GM12801 (cell line): ENCODE results near the gene PVALEF.

Source experiments
- CTCF ChIP-seq: IDR thresholded peaks from one replicate; pipeline ENCODE4 v1.5.1; 2011; ENCODE audit warnings: control low read depth; ENCODE audit not compliant: insufficient read length; ENCODE audit errors: extremely low read depth

The PVALEF gene

GRCh38 chr17:81142301-81143199 is 22.8 kb upstream of the PVALEF start:
- TF ChIP-seq CTCF: no peak

- TF ChIP-seq CTCF: no peak
Measured at GRCh38 chr17:81143200-81143527, 22.1 kb upstream of the PVALEF start.

- TF ChIP-seq CTCF: no peak
Measured at GRCh38 chr17:81143717-81144422, 21.4 kb upstream of the PVALEF start.

GRCh38 chr17:81144423-81144781 is 20.9 kb upstream of the PVALEF start:
- TF ChIP-seq CTCF: no peak

- no peak for TF ChIP-seq CTCF
Measured at GRCh38 chr17:81147701-81148100, 17.6 kb upstream of the PVALEF start.

- TF ChIP-seq CTCF: no peak
Measured at GRCh38 chr17:81148571-81148970, 16.7 kb upstream of the PVALEF start.

- TF ChIP-seq CTCF: no peak
Measured at GRCh38 chr17:81148986-81149533, 16.2 kb upstream of the PVALEF start.
